Measurements from ENCODE around the gene CD84.
"Not testable (repeated sequence)": the region's sequence is repeated elsewhere in the genome, so short reads cannot be mapped to it uniquely, and the experiment has no call there.

GRCh38 chr1:160563230-160563629, 16.1 kb downstream of the CD84 start:
- TF ChIP-seq CTCF (IDR thresholded peaks at IDR 0.05; ENCODE audit: poor library complexity); EZH2 (IDR thresholded peaks at IDR 0.05; ENCODE audit: borderline replicate concordance): not testable (repeated sequence)
